Gastrocnemius medialis (tissue), 4 donors: ENCODE data around the gene ADARB1.
A peak's percentile ranks its signal among the peaks of the same experiment; 100 is the strongest.

ENCODE experiments used
- CTCF ChIP-seq, 5 experiments: fragments of 450-650 bp in 3 of 5; fragments of 200-600 bp in 2 of 5; sonication (generic) in 2 of 5; IDR thresholded peaks in 4 of 5; conservative IDR thresholded peaks in 1 of 5; 1 replicate in 4 of 5; 2 replicates in 1 of 5; pipeline ENCODE4 v1.5.1; 2016 to 2019; ENCODE audit warnings: antibody characterized with exemption in 5 of 5, mild to moderate bottlenecking in 3 of 5, moderate library complexity in 3 of 5
- POLR2A ChIP-seq, 2 donors: fragments of 450-650 bp; IDR thresholded peaks; one replicate each; pipeline ENCODE4 v1.6.1; 2017; ENCODE audit warnings: antibody characterized with exemption in 2 of 2, mild to moderate bottlenecking in 2 of 2, moderate library complexity in 2 of 2

- TF ChIP-seq CTCF (IDR thresholded peaks at IDR 0.05 in 4 of 5, conservative IDR thresholded peaks at IDR 0.05 in 1 of 5) (no peak), POLR2A (IDR thresholded peaks at IDR 0.05) (peak; percentile 25 to 32)
Measured at GRCh38 chr21:45033791-45034555, 40.4 kb upstream of the ADARB1 start.
